HUES48 (cell line): ENCODE data around the gene ZNF513.
A peak's percentile ranks its signal among the peaks of the same experiment; 100 is the strongest.

Experiments
- H3K27ac ChIP-seq: one replicate; pipeline ENCODE4 v1.7.0; 2013; ENCODE audit warnings: low read depth, low read length, inconsistent platforms
- H3K27me3 ChIP-seq: 2 replicates; pipeline ENCODE4 v1.6.1; 2013; ENCODE audit warnings: mild to moderate bottlenecking, low read length; ENCODE audit not compliant: control insufficient read depth, insufficient read depth
- H3K36me3 ChIP-seq: 2 replicates; pipeline ENCODE4 v1.6.1; 2013; ENCODE audit warnings: low read length; ENCODE audit not compliant: control insufficient read depth, insufficient read depth
- H3K4me1 ChIP-seq: 2 replicates; pipeline ENCODE4 v1.6.1; 2013; ENCODE audit warnings: mild to moderate bottlenecking, low read length; ENCODE audit not compliant: control insufficient read depth, insufficient read depth
- H3K4me3 ChIP-seq: 2 replicates; pipeline ENCODE4 v1.5.1; 2013; ENCODE audit warnings: mild to moderate bottlenecking, low read depth, low read length
- H3K9ac ChIP-seq: 2 replicates; pipeline ENCODE4 v1.6.1; 2013; ENCODE audit warnings: mild to moderate bottlenecking, low read depth, low read length, moderate library complexity
- H3K9me3 ChIP-seq: 2 replicates; pipeline ENCODE4 v1.6.1; 2013; ENCODE audit warnings: low read length; ENCODE audit not compliant: control insufficient read depth, insufficient read depth

Gene ZNF513

GRCh38 chr2:27409321-27410073, 29.0 kb upstream of the ZNF513 start, which contains the start of gene PPM1G:
Gene PPM1G, minus strand, starts transcription at chr2:27409591. Its CDS starts 169 bp downstream, at chr2:27409422.
- Histone ChIP-seq H3K27me3 (no peaks in the 10 kb centered on the region), H3K36me3 (peaks cover 14% of the 10 kb centered on the region), H3K4me3 (peak within 1 kb of the TSS; percentile 96), H3K9me3 (no peaks in the 10 kb centered on the region), H3K4me1 (peaks cover 6% of the 10 kb centered on the region; the same call in 1 of the 2 replicates), H3K27ac (peak within 1 kb of the TSS; percentile 91), H3K9ac (peak within 1 kb of the TSS; percentile 92)

GRCh38 chr2:27408601-27409320, 28.2 kb upstream of the ZNF513 start:
- H3K27ac ChIP-seq = peak overlapping the region; percentile 91
- peak overlapping the region; percentile 96 for H3K4me3 ChIP-seq
- peak overlapping the region; percentile 92 for H3K9ac ChIP-seq
- no peaks in the 10 kb centered on the region for H3K27me3 ChIP-seq
- peaks cover 6% of the 10 kb centered on the region; the same call in 1 of the 2 replicates for H3K4me1 ChIP-seq
- H3K36me3 ChIP-seq = peaks cover 14% of the 10 kb centered on the region
- no peaks in the 10 kb centered on the region for H3K9me3 ChIP-seq

- H3K9ac ChIP-seq = peak overlapping the region; percentile 92
- peak overlapping the region; percentile 96 for H3K4me3 ChIP-seq
- no peaks in the 10 kb centered on the region for H3K9me3 ChIP-seq
- H3K4me1 ChIP-seq = peaks cover 6% of the 10 kb centered on the region; the same call in 1 of the 2 replicates
- H3K27ac ChIP-seq = peak overlapping the region; percentile 91
- peaks cover 14% of the 10 kb centered on the region for H3K36me3 ChIP-seq
- no peaks in the 10 kb centered on the region for H3K27me3 ChIP-seq
These were observed 27.4 kb upstream of the ZNF513 start for GRCh38 chr2:27407798-27408491.

- peaks cover 14% of the 10 kb centered on the region for H3K36me3 ChIP-seq
- H3K4me3 ChIP-seq = no peak overlapping the region
- H3K27me3 ChIP-seq = no peaks in the 10 kb centered on the region
- H3K4me1 ChIP-seq = no peaks in the 10 kb centered on the region
- H3K9ac ChIP-seq = no peak overlapping the region
- H3K9me3 ChIP-seq = no peaks in the 10 kb centered on the region
- no peak overlapping the region for H3K27ac ChIP-seq
These were observed 20.0 kb upstream of the ZNF513 start for GRCh38 chr2:27400348-27401135.

GRCh38 chr2:27398962-27399361, 18.4 kb upstream of the ZNF513 start:
- no peak overlapping the region for H3K4me3 ChIP-seq
- H3K27ac ChIP-seq = no peak overlapping the region
- no peaks in the 10 kb centered on the region for H3K9me3 ChIP-seq
- H3K36me3 ChIP-seq = peaks cover 14% of the 10 kb centered on the region
- H3K27me3 ChIP-seq = no peaks in the 10 kb centered on the region
- no peaks in the 10 kb centered on the region for H3K4me1 ChIP-seq
- H3K9ac ChIP-seq = no peak overlapping the region

- no peaks in the 10 kb centered on the region for H3K27me3 ChIP-seq
- no peak overlapping the region for H3K4me3 ChIP-seq
- no peak overlapping the region for H3K27ac ChIP-seq
- peaks cover 8% of the 10 kb centered on the region for H3K36me3 ChIP-seq
- H3K9me3 ChIP-seq = no peaks in the 10 kb centered on the region
- H3K9ac ChIP-seq = no peak overlapping the region
- H3K4me1 ChIP-seq = no peaks in the 10 kb centered on the region
These were observed 12.7 kb upstream of the ZNF513 start for GRCh38 chr2:27393225-27393624.

- Histone ChIP-seq H3K36me3 (peaks cover 20% of the 10 kb centered on the region), H3K4me1 (no peaks in the 10 kb centered on the region), H3K9me3 (no peaks in the 10 kb centered on the region), H3K9ac (no peak overlapping the region), H3K27ac (no peak overlapping the region), H3K27me3 (no peaks in the 10 kb centered on the region), H3K4me3 (no peak overlapping the region)
These were observed 10.5 kb upstream of the ZNF513 start for GRCh38 chr2:27390822-27391679.

- Histone ChIP-seq H3K9ac (peak overlapping the region; percentile 80; the same call in 1 of the 2 replicates), H3K4me3 (no peak overlapping the region), H3K36me3 (peaks cover 77% of the 10 kb centered on the region), H3K9me3 (no peaks in the 10 kb centered on the region), H3K4me1 (peaks cover 12% of the 10 kb centered on the region), H3K27me3 (no peaks in the 10 kb centered on the region), H3K27ac (peak overlapping the region; percentile 97)
These were observed 1.1 kb upstream of the ZNF513 start for GRCh38 chr2:27381577-27382181.

- H3K36me3 ChIP-seq = peaks cover 77% of the 10 kb centered on the region
- H3K27ac ChIP-seq = peak overlapping the region; percentile 97
- peak overlapping the region; percentile 93 for H3K4me3 ChIP-seq
- no peaks in the 10 kb centered on the region for H3K9me3 ChIP-seq
- H3K4me1 ChIP-seq = peaks cover 12% of the 10 kb centered on the region
- no peaks in the 10 kb centered on the region for H3K27me3 ChIP-seq
- H3K9ac ChIP-seq = peak overlapping the region; percentile 87
These were observed 503 bp downstream of the ZNF513 start for GRCh38 chr2:27379836-27380625.
